GM21528 (cell line): ENCODE measurements around the gene TTC23.
"Not testable (repeated sequence)": the region's sequence is repeated elsewhere in the genome, so short reads cannot be mapped to it uniquely, and the experiment has no call there.

ENCODE experiments used
- ATAC-seq: cut with Tn5 transposase; IDR thresholded peaks from one replicate; pipeline ENCODE4 v1.9.1; 2021; ENCODE audit warnings: mild to moderate bottlenecking, moderate library complexity; ENCODE audit not compliant: unreplicated experiment, low FRiP score

The TTC23 gene

GRCh38 chr15:99123713-99124451, 125.5 kb downstream of the TTC23 start:
- ATAC-seq, result no peak

GRCh38 chr15:99122831-99123712, 126.3 kb downstream of the TTC23 start:
- ATAC-seq, result no peak

- ATAC-seq, result no peak
Measured at GRCh38 chr15:99121691-99122410, 127.5 kb downstream of the TTC23 start.

GRCh38 chr15:99121207-99121606, 128.2 kb downstream of the TTC23 start:
- no peak for ATAC-seq

GRCh38 chr15:99120050-99120777, 129.2 kb downstream of the TTC23 start:
- no peak for ATAC-seq

GRCh38 chr15:99118801-99119546, 130.4 kb downstream of the TTC23 start:
- ATAC-seq, result no peak

GRCh38 chr15:99118258-99118632, 131.1 kb downstream of the TTC23 start:
- ATAC-seq, result no peak

- ATAC-seq, result no peak
Measured at GRCh38 chr15:99117563-99118257, 131.7 kb downstream of the TTC23 start.

GRCh38 chr15:99117111-99117510, 132.3 kb downstream of the TTC23 start:
- no peak for ATAC-seq

GRCh38 chr15:99115300-99116215, 133.8 kb downstream of the TTC23 start:
- ATAC-seq, result no peak

GRCh38 chr15:99114511-99115299, 134.7 kb downstream of the TTC23 start:
- no peak for ATAC-seq

- ATAC-seq, result no peak
Measured at GRCh38 chr15:99113547-99114271, 135.7 kb downstream of the TTC23 start.

GRCh38 chr15:99111641-99112040, 137.7 kb downstream of the TTC23 start:
- ATAC-seq, result not testable (repeated sequence)

- ATAC-seq, result no peak
Measured at GRCh38 chr15:99110581-99111320, 138.6 kb downstream of the TTC23 start.

GRCh38 chr15:99110093-99110492, 139.3 kb downstream of the TTC23 start:
- ATAC-seq, result no peak

- ATAC-seq, result no peak
Measured at GRCh38 chr15:99109555-99110021, 139.8 kb downstream of the TTC23 start.
